HEK293 (cell line): ENCODE results near the gene NABP1.

ENCODE experiments used
- CTCF ChIA-PET: fragments of 350-600 bp; formaldehyde crosslinking; extraction: SDS; loops from one replicate; lab custom pipeline; 2021; ENCODE audit warnings: antibody characterized with exemption; lab: Yijun Ruan, JAX
- POLR2A ChIA-PET: fragments of 300-600 bp; formaldehyde crosslinking; extraction: SDS; loops from one replicate; lab custom pipeline; 2020; ENCODE audit warnings: antibody characterized with exemption, inconsistent platforms; lab: Yijun Ruan, JAX
- H3K27ac ChIP-seq: fragments of 200-500 bp; sonication (Bioruptor generic); 2 replicates; pipeline ENCODE4 v1.5.1; 2014; ENCODE audit warnings: low read depth, low read length, control low read depth, inconsistent platforms; ENCODE audit errors: extremely low read depth
- H3K36me3 ChIP-seq, 2 experiments: fragments of 200-500 bp in 1 of 2; sonication (Bioruptor generic) in 1 of 2; 1 replicate in 1 of 2; 2 replicates in 1 of 2; pipeline ENCODE4 v1.5.1; 2014 to 2017; ENCODE audit warnings: inconsistent platforms in 2 of 2, low read length in 2 of 2; ENCODE audit not compliant: control insufficient read depth in 2 of 2, insufficient read depth in 1 of 2
- H3K4me1 ChIP-seq: fragments of 200-500 bp; sonication (Bioruptor generic); 2 replicates; pipeline ENCODE4 v1.5.1; 2014; ENCODE audit warnings: mild to moderate bottlenecking, low read length, inconsistent platforms; ENCODE audit not compliant: control insufficient read depth, insufficient read depth
- H3K4me3 ChIP-seq: 2 replicates; pipeline ENCODE4 v1.5.1; 2011; ENCODE audit warnings: low read depth, mild to moderate bottlenecking, control low read depth, low read length, moderate library complexity
- H3K9me3 ChIP-seq: fragments of 200-500 bp; sonication (Bioruptor generic); 2 replicates; pipeline ENCODE4 v1.5.1; 2014; ENCODE audit warnings: low read depth, low read length, inconsistent platforms; ENCODE audit not compliant: control insufficient read depth, insufficient read depth
- GFI1B ChIP-seq: fragments of 450-650 bp; formaldehyde crosslinking; IDR thresholded peaks from 2 replicates; pipeline ENCODE4 v1.5.1; 2016; ENCODE audit warnings: missing biosample characterization, missing genetic modification characterization
- IKZF3 ChIP-seq: fragments of 450-650 bp; IDR thresholded peaks from 2 replicates; pipeline ENCODE4 v1.5.0; 2018; ENCODE audit warnings: missing biosample characterization, mild to moderate bottlenecking, missing genetic modification characterization, moderate library complexity
- KLF1 ChIP-seq: fragments of 450-650 bp; formaldehyde crosslinking; IDR thresholded peaks from 2 replicates; pipeline ENCODE4 v1.5.1; 2016; ENCODE audit warnings: missing biosample characterization, missing genetic modification characterization
- KLF8 ChIP-seq: fragments of 450-650 bp; formaldehyde crosslinking; IDR thresholded peaks from 2 replicates; pipeline ENCODE4 v1.5.1; 2016; ENCODE audit warnings: missing biosample characterization, missing genetic modification characterization
- KLF9 ChIP-seq: fragments of 450-650 bp; formaldehyde crosslinking; IDR thresholded peaks from 2 replicates; pipeline ENCODE4 v1.5.1; 2016; ENCODE audit warnings: missing biosample characterization, missing genetic modification characterization, low read depth
- ZNF132 ChIP-seq: fragments of 450-650 bp; formaldehyde crosslinking; IDR thresholded peaks from 2 replicates; pipeline ENCODE4 v1.5.1; 2017; ENCODE audit warnings: missing biosample characterization, missing genetic modification characterization, borderline replicate concordance
- ZNF202 ChIP-seq: fragments of 450-650 bp; formaldehyde crosslinking; IDR thresholded peaks from 2 replicates; pipeline ENCODE4 v1.5.1; 2016; ENCODE audit warnings: missing biosample characterization, missing genetic modification characterization, borderline replicate concordance
- ZNF274 ChIP-seq, 2 experiments: fragments of 200-500 bp in 1 of 2; fragments of 450-650 bp in 1 of 2; sonication (Bioruptor generic) in 1 of 2; formaldehyde crosslinking in 1 of 2; IDR thresholded peaks; 2 replicates each; pipeline versions ENCODE4 v1.5.1 to v1.6.1; 2014 to 2016; ENCODE audit warnings: borderline replicate concordance in 1 of 2, inconsistent platforms in 1 of 2, low read length in 1 of 2, missing biosample characterization in 1 of 2, missing genetic modification characterization in 1 of 2
- ZNF292 ChIP-seq: fragments of 450-650 bp; formaldehyde crosslinking; IDR thresholded peaks from 2 replicates; pipeline ENCODE4 v1.5.1; 2016; ENCODE audit warnings: low read depth, missing biosample characterization, missing genetic modification characterization, borderline replicate concordance
- ZNF324 ChIP-seq: fragments of 450-650 bp; formaldehyde crosslinking; IDR thresholded peaks from 2 replicates; pipeline ENCODE4 v1.5.1; 2016; ENCODE audit warnings: missing biosample characterization, missing genetic modification characterization
- ZNF433 ChIP-seq: fragments of 450-650 bp; formaldehyde crosslinking; IDR thresholded peaks from 2 replicates; pipeline ENCODE4 v1.5.1; 2016; ENCODE audit warnings: missing biosample characterization, missing genetic modification characterization, low read depth
- ZNF510 ChIP-seq: fragments of 450-650 bp; formaldehyde crosslinking; IDR thresholded peaks from 2 replicates; pipeline ENCODE4 v1.5.1; 2018; ENCODE audit warnings: mild to moderate bottlenecking, missing genetic modification characterization, missing biosample characterization; ENCODE audit not compliant: insufficient replicate concordance
- ZNF529 ChIP-seq: fragments of 450-650 bp; formaldehyde crosslinking; IDR thresholded peaks from 2 replicates; pipeline ENCODE4 v1.5.1; 2017; ENCODE audit warnings: missing genetic modification characterization, missing biosample characterization; ENCODE audit not compliant: insufficient replicate concordance
- ZNF544 ChIP-seq: fragments of 450-650 bp; formaldehyde crosslinking; IDR thresholded peaks from 2 replicates; pipeline ENCODE4 v1.5.0; 2017; ENCODE audit warnings: missing biosample characterization, missing genetic modification characterization
- ZNF624 ChIP-seq: fragments of 450-650 bp; formaldehyde crosslinking; IDR thresholded peaks from 2 replicates; pipeline ENCODE4 v1.5.1; 2017; ENCODE audit warnings: missing biosample characterization, missing genetic modification characterization
- ZNF830 ChIP-seq: fragments of 450-650 bp; IDR thresholded peaks from 2 replicates; pipeline ENCODE4 v1.5.0; 2018; ENCODE audit warnings: missing biosample characterization, missing genetic modification characterization, low read depth, mild to moderate bottlenecking, moderate library complexity
- TF ChIP-seq, protein P1 (sequence below): fragments of 450-650 bp; formaldehyde crosslinking; IDR thresholded peaks from 2 replicates; pipeline ENCODE4 v1.5.1; 2016; ENCODE audit warnings: missing biosample characterization, missing genetic modification characterization
- TF ChIP-seq, protein P2 (sequence below): fragments of 450-650 bp; formaldehyde crosslinking; IDR thresholded peaks from 2 replicates; pipeline ENCODE4 v1.5.1; 2016; ENCODE audit warnings: missing biosample characterization, missing genetic modification characterization
- TF ChIP-seq, protein P3 (sequence below): fragments of 450-650 bp; formaldehyde crosslinking; IDR thresholded peaks from 2 replicates; pipeline ENCODE4 v1.5.1; 2016; ENCODE audit warnings: missing biosample characterization, missing genetic modification characterization

Gene NABP1

DNA sequence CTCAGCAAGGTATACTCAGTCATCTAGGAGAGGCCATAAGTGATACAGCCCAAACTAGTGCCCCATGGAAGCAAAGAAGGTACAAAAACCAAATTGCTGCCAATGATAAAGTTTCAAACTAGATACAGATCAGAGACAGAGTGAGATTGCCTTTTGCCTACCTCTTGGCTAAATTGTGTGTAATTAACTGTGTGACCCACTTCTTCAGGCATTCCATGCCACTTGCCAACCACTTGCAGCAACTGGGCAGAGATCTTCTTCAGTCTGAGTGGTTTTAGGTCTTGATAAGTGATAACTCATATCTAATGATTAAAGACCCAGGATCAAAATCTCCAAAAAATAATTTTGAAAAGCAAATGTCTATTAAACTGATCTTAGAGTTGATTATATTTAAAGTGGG is 21.1 kb upstream of the NABP1 start:
- POLR2A ChIA-PET: no interaction called here
- CTCF ChIA-PET: no interaction called here
- Histone ChIP-seq H3K36me3 (no peaks in the 10 kb centered on the region), H3K4me1 (no peaks in the 10 kb centered on the region), H3K4me3 (no peak overlapping the region), H3K9me3 (no peaks in the 10 kb centered on the region), H3K27ac (no peak overlapping the region)
- TF ChIP-seq ZNF132: no peak
- TF ChIP-seq ZNF830 (tag by site-specific recombination): no peak
- TF ChIP-seq, protein P1, sequence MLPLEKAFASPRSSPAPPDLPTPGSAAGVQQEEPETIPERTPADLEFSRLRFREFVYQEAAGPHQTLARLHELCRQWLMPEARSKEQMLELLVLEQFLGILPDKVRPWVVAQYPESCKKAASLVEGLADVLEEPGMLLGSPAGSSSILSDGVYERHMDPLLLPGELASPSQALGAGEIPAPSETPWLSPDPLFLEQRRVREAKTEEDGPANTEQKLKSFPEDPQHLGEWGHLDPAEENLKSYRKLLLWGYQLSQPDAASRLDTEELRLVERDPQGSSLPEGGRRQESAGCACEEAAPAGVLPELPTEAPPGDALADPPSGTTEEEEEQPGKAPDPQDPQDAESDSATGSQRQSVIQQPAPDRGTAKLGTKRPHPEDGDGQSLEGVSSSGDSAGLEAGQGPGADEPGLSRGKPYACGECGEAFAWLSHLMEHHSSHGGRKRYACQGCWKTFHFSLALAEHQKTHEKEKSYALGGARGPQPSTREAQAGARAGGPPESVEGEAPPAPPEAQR (tag by site-specific recombination): no peak
- TF ChIP-seq ZNF292 (tag by site-specific recombination): no peak
- TF ChIP-seq ZNF529 (tag by site-specific recombination): no peak
- TF ChIP-seq GFI1B: no peak
- TF ChIP-seq IKZF3 (tag by site-specific recombination): no peak
- TF ChIP-seq ZNF624 (tag by site-specific recombination): no peak
- no peak for TF ChIP-seq KLF8 (tag by site-specific recombination)
- no peak for TF ChIP-seq ZNF324 (tag by site-specific recombination)

DNA sequence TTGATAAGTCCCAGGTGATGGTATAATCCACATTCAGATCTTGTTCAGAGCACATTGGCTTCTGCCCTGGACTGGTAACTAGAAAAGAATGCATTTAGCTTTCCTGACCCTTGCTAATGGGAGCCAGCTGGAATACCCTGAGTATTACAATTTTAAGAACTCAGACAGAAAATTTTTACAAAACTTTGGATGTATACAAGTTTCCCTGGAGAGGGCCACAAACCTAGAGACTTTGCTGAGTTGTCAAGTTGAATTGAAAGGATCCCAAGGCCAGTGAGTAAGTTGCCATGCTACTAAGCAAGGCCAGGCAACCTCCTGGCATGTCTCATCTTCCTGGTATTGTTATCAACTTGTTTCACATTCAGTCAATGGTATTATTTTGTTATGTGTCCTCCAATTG is 20.0 kb upstream of the NABP1 start:
- no peaks in the 10 kb centered on the region for H3K4me1 ChIP-seq
- H3K4me3 ChIP-seq: no peak overlapping the region
- ChIA-PET CTCF (interaction anchor here (0.8 kb wide), 1 partner anchor 15 kb away, joined by 3 read pairs; no protein-coding TSS in a partner anchor), POLR2A (interaction anchor here (0.8 to 1.6 kb wide), 2 partner anchors 10 to 20 kb away, joined by 4 read pairs; partner anchors contain the start of gene NABP1)
- no peaks in the 10 kb centered on the region for H3K9me3 ChIP-seq
- no peaks in the 10 kb centered on the region for H3K36me3 ChIP-seq
- TF ChIP-seq ZNF202 (no peak), ZNF544 (tag by site-specific recombination) (no peak), ZNF433 (tag by site-specific recombination) (no peak), KLF1 (tag by site-specific recombination) (no peak)
- TF ChIP-seq, protein P2, sequence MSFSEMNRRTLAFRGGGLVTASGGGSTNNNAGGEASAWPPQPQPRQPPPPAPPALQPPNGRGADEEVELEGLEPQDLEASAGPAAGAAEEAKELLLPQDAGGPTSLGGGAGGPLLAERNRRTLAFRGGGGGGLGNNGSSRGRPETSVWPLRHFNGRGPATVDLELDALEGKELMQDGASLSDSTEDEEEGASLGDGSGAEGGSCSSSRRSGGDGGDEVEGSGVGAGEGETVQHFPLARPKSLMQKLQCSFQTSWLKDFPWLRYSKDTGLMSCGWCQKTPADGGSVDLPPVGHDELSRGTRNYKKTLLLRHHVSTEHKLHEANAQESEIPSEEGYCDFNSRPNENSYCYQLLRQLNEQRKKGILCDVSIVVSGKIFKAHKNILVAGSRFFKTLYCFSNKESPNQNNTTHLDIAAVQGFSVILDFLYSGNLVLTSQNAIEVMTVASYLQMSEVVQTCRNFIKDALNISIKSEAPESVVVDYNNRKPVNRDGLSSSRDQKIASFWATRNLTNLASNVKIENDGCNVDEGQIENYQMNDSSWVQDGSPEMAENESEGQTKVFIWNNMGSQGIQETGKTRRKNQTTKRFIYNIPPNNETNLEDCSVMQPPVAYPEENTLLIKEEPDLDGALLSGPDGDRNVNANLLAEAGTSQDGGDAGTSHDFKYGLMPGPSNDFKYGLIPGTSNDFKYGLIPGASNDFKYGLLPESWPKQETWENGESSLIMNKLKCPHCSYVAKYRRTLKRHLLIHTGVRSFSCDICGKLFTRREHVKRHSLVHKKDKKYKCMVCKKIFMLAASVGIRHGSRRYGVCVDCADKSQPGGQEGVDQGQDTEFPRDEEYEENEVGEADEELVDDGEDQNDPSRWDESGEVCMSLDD (tag by site-specific recombination): no peak
- no peak overlapping the region for H3K27ac ChIP-seq

DNA sequence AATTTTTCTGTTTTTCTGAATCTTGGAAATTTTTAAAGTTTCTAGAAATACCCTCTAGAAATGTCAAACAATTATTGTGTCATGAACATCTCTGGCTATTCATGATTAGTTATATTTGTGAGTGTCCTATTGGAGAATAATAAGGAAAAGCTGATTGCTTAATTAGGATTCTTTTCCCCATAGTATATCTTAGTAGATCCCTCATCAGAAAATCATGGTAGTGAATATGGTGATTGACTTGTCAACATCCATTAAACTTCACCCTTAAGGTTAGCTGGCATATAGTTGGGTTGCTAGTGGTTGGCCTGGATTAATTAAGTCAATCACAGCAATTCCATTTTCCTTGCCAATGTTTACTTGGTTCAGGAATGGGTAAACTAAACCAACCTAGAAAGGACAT is 18.7 kb upstream of the NABP1 start:
- Histone ChIP-seq H3K27ac (no peak overlapping the region), H3K4me3 (no peak overlapping the region), H3K4me1 (no peaks in the 10 kb centered on the region), H3K9me3 (no peaks in the 10 kb centered on the region), H3K36me3 (no peaks in the 10 kb centered on the region)
- POLR2A ChIA-PET: no interaction called here
- CTCF ChIA-PET: no interaction called here
- TF ChIP-seq, protein P3, sequence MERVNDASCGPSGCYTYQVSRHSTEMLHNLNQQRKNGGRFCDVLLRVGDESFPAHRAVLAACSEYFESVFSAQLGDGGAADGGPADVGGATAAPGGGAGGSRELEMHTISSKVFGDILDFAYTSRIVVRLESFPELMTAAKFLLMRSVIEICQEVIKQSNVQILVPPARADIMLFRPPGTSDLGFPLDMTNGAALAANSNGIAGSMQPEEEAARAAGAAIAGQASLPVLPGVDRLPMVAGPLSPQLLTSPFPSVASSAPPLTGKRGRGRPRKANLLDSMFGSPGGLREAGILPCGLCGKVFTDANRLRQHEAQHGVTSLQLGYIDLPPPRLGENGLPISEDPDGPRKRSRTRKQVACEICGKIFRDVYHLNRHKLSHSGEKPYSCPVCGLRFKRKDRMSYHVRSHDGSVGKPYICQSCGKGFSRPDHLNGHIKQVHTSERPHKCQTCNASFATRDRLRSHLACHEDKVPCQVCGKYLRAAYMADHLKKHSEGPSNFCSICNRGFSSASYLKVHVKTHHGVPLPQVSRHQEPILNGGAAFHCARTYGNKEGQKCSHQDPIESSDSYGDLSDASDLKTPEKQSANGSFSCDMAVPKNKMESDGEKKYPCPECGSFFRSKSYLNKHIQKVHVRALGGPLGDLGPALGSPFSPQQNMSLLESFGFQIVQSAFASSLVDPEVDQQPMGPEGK: no peak
- TF ChIP-seq ZNF510 (tag by site-specific recombination) (peak; percentile 96), ZNF274 (IDR thresholded peaks at IDR 0.05; ENCODE audit: low read length) (no peak), ZNF274 (tag by site-specific recombination; IDR thresholded peaks at IDR 0.05; ENCODE audit: borderline replicate concordance) (no peak), KLF9 (tag by site-specific recombination) (no peak)
